Progenitor cell of endocrine pancreas (in vitro differentiated cells): ENCODE data around the gene SLC66A1. TPM values are rescaled to one million over a fixed set of nuclear protein-coding genes. Genes with fewer than 3 reads are reported as not detected.

Experiments used
- DNase-seq: peaks from one replicate; pipeline ENCODE4 v3.0.0; 2021; ENCODE audit warnings: low spot score; ENCODE audit not compliant: unreplicated experiment
- H3K27ac Mint-ChIP-seq: 2 replicates; pipeline ENCODE4 v1.8.0; 2021; ENCODE audit warnings: mild to moderate bottlenecking, moderate library complexity, mixed read lengths
- H3K27me3 Mint-ChIP-seq: 2 replicates; pipeline ENCODE4 v1.8.0; 2021; ENCODE audit warnings: mixed read lengths
- H3K36me3 Mint-ChIP-seq: 2 replicates; pipeline ENCODE4 v1.8.0; 2022; ENCODE audit warnings: mixed read lengths; ENCODE audit not compliant: insufficient read depth
- H3K4me1 Mint-ChIP-seq: 2 replicates; pipeline ENCODE4 v1.8.0; 2021; ENCODE audit warnings: low read depth, mixed read lengths
- H3K4me3 Mint-ChIP-seq: 2 replicates; pipeline ENCODE4 v1.8.0; 2021; ENCODE audit warnings: low read depth, mild to moderate bottlenecking, moderate library complexity, mixed read lengths
- H3K9me3 Mint-ChIP-seq: 2 replicates; pipeline ENCODE4 v1.8.0; 2021; ENCODE audit warnings: low read depth, mixed read lengths
- CTCF ChIP-seq: fragments of 200-600 bp; sonication (generic); IDR thresholded peaks from one replicate; pipeline ENCODE4 v1.5.0; 2021; ENCODE audit warnings: antibody characterized with exemption, mild to moderate bottlenecking; ENCODE audit not compliant: unreplicated experiment
- total RNA-seq: library from RNA; stranded (reverse); gene quantifications from 2 replicates; pipeline ENCODE4 v1.2.1, GENCODE V29; 2021

Gene SLC66A1
- total RNA-seq, 1 donor from 2014 or later, result 25.7 TPM

- Mint-ChIP-seq H3K4me1 (peaks cover 15% of the 10 kb centered on the region), H3K36me3 (peaks cover 1% of the 10 kb centered on the region), H3K27me3 (no peaks in the 10 kb centered on the region), H3K27ac (no peak overlapping the region), H3K9me3 (no peaks in the 10 kb centered on the region), H3K4me3 (no peak overlapping the region)
- TF ChIP-seq CTCF, result no peak
- no peak for DNase-seq
These were observed 2.1 kb downstream of the SLC66A1 start for GRCh38 chr1:19313961-19314882.

GRCh38 chr1:19315378-19316198, 3.5 kb downstream of the SLC66A1 start:
- H3K4me3 Mint-ChIP-seq, result no peak overlapping the region
- H3K27me3 Mint-ChIP-seq, result no peaks in the 10 kb centered on the region
- no peaks in the 10 kb centered on the region for H3K9me3 Mint-ChIP-seq
- peaks cover 13% of the 10 kb centered on the region for H3K4me1 Mint-ChIP-seq
- peaks cover 1% of the 10 kb centered on the region for H3K36me3 Mint-ChIP-seq
- H3K27ac Mint-ChIP-seq, result no peak overlapping the region
- no peak for DNase-seq
- TF ChIP-seq CTCF, result no peak

GRCh38 chr1:19317126-19317910, 5.2 kb downstream of the SLC66A1 start:
- no peaks in the 10 kb centered on the region for H3K27me3 Mint-ChIP-seq
- H3K4me3 Mint-ChIP-seq, result no peak overlapping the region
- no peak for DNase-seq
- H3K27ac Mint-ChIP-seq, result no peak overlapping the region
- peaks cover 4% of the 10 kb centered on the region for H3K36me3 Mint-ChIP-seq
- H3K9me3 Mint-ChIP-seq, result no peaks in the 10 kb centered on the region
- H3K4me1 Mint-ChIP-seq, result peaks cover 6% of the 10 kb centered on the region
- TF ChIP-seq CTCF, result no peak

GRCh38 chr1:19319196-19319595, 7.1 kb downstream of the SLC66A1 start:
- no peak overlapping the region for H3K27ac Mint-ChIP-seq
- H3K27me3 Mint-ChIP-seq, result no peaks in the 10 kb centered on the region
- no peak for DNase-seq
- TF ChIP-seq CTCF, result no peak
- H3K9me3 Mint-ChIP-seq, result no peaks in the 10 kb centered on the region
- no peaks in the 10 kb centered on the region for H3K4me1 Mint-ChIP-seq
- no peak overlapping the region for H3K4me3 Mint-ChIP-seq
- peaks cover 6% of the 10 kb centered on the region for H3K36me3 Mint-ChIP-seq

- peaks cover 9% of the 10 kb centered on the region for H3K36me3 Mint-ChIP-seq
- no peak overlapping the region for H3K4me3 Mint-ChIP-seq
- H3K4me1 Mint-ChIP-seq, result no peaks in the 10 kb centered on the region
- H3K27ac Mint-ChIP-seq, result no peak overlapping the region
- no peak for TF ChIP-seq CTCF
- no peaks in the 10 kb centered on the region for H3K9me3 Mint-ChIP-seq
- no peaks in the 10 kb centered on the region for H3K27me3 Mint-ChIP-seq
- DNase-seq, result no peak
These were observed 8.9 kb downstream of the SLC66A1 start for GRCh38 chr1:19321071-19321470.
